GM18502 (cell line): ENCODE results near the gene KRT86.
"Not testable (repeated sequence)": the region's sequence is repeated elsewhere in the genome, so short reads cannot be mapped to it uniquely, and the experiment has no call there.

ENCODE experiments used
- ATAC-seq: cut with Tn5 transposase; IDR thresholded peaks from one replicate; pipeline ENCODE4 v1.9.1; 2021; ENCODE audit warnings: mild to moderate bottlenecking; ENCODE audit not compliant: unreplicated experiment, poor library complexity

Gene KRT86

GRCh38 chr12:52250048-52250990, 24.1 kb upstream of the KRT86 start:
- ATAC-seq: no peak

GRCh38 chr12:52251367-52252051, 22.9 kb upstream of the KRT86 start:
- ATAC-seq: no peak

DNA sequence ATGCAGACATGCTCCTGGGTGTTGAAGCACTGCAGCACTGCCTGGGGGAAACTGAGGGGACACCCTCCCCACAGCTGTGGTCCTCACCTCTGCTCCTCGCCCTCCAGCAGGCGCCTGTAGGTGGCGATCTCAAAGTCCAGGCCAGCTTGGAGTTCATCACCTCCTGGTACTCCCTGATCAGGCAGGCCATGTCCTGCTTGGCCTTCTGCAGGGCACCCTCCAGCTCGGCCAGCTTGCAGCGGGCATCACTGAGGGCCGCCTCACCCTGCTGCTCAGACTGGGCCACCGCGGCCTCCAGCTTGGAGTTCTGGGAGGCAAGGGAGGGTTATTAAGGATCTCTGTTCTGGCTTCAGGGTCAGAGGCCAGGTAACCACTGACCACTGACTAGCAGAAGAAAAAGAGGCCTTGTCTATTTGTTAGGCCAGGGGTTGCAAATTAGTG, 22.2 kb upstream of the KRT86 start:
- not testable (repeated sequence) for ATAC-seq

DNA sequence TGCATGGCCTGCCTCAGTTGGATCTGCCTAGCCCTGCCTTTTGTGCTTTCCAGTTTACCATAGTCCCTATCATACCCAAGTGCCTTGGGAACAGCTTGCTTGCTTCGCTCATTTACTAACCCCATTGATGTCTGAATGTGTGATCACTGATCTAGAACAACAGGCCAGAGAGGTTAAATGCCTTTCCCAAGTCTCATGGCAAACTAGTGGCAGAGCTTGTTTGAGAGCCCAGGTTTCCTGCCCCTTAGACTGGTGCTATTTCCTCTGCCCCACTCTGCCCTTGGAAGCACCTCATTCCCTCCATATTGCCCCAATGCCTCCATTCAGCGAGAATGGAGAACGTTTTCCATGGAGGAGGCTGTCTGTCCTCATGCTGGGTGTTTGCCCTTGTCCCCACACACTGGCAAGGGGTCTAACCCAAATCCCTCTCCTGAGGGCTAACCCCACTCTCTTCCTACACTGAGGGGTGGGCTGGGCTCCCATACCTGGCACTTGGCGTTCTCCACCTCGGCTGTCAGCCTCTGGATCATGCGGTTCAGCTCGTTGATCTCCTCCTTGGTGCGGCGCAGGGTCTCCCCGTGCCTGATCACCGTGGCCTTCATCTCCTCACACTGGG, 21.6 kb upstream of the KRT86 start:
- ATAC-seq: no peak

DNA sequence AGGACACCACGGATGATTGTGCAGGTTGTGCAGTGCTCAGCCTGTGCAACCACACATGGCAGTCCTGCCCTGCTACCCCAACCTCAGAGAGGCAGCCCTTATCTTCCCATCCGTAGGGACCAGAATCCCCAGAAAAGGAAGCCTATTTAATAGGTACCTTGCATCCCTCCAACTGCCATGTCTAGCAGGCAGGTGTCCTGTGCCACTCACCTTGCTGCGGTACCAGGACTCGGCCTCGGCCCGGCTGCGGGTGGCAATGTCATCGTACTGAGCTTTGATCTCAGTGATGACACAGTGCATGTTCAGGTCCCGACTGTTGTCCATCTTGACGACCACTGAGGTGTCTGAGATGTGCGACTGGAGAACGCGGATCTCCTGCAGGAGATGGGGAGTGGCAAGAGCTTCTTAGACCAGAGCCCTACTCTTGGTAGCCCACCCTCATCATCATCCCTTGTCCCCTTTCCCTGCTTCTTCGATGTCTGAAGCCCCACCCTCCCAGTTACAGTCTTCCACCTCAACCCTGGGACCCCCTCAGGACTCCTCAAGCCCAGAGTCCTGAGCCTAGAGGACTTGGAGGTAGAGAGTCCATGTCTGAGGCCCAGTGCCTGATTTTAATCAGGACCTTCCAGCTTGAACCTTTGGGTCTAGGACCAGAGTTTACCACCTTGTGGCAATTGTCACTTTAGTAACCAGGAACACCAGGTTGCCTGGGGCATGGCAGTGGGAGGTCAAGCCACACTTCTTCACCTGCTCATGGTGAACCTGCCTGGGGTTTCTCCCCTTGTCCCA, 20.9 kb upstream of the KRT86 start:
- no peak for ATAC-seq

GRCh38 chr12:52254180-52254964, 20.1 kb upstream of the KRT86 start:
- no peak for ATAC-seq

- no peak for ATAC-seq
Observed at GRCh38 chr12:52254965-52255751, 19.3 kb upstream of the KRT86 start.

DNA sequence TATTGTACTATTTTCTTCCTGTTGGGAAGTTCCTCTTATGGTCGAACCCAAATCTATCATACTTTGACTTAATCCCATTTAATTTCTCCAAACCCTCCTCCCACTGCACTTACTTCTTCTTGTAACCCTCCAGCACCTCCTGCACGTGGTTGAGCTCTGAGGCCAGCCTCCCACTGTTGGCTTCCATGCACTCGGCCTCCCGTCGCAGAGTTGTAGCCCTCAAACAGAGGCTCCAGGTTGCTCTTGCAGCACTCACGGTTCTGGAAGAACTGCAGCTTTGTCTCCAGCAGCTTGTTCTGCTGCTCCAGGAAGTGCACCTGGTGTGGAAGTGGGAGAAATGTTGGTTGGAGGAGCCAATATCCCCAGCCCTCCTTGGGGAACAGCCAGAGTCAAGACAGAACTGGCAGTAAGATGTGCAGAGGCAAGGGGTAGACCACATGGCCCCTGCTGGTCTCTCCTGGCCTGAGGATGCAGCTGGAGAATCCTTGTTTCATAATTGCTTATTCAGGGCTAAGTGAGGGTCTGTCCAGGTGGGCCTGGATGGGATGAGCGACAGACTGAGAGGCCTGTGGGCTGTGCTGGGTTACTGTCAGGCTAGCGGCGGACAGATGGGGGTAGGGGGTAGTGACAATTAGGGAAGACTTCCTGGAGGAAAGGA, 18.4 kb upstream of the KRT86 start:
- ATAC-seq: no peak

DNA sequence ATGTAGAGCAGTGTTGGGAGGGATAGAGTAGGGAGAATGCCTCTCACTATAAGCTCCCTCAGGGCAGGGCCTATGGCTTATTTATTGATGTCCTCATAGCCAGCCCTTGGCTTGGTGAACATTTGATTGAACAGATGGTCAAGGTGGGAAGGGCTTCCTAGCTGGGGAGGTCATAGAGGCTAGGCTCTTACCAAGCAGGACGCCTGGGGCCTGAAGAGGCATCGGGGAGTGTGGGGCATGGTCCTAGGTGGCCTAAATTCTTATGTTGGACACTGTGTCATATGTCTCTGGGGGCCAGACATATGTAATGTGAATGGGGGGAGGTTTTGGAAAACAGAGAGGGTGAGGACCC, 17.9 kb upstream of the KRT86 start:
- no peak for ATAC-seq

DNA sequence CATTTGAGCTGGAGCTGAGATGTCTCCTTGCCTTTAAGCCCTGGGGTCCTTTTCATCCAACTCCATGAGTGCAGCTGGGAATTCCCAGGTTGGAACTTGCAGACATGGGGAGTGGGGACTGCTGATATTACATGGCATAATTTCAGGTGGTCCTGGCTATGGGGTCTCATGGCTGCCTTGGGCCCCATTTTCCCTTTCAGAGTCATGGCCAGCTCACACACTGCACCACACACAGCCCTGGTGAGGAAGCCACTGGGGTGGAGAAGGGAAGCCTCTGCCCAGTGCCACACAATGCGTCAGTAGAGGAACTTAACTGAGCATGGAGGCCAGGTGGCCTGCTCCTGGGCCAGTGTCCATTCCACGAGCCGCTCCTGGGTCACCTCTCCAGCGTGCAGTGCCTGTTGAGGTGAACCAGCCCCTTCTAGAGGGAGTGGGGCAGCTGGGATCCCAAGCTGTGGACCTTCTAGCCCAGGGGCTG, 17.3 kb upstream of the KRT86 start:
- ATAC-seq: no peak

DNA sequence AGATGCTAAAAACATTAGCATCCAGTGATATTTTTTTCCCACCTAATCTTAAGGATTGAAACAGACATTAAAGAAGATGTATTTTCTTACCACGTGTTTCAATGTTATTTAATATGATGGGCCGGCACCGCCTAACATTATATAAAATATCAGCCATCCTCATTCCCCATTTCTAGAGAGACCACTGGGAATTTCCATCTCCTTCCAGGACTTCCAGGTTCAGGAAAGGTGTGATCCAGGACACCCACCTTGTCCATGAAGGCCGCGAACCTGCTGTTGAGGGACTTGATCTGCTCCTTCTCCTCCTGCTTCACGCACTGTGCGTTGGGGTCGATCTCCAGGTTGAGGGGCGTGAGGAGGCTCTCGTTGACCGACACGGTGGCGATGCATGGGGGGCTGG, 16.5 kb upstream of the KRT86 start:
- not testable (repeated sequence) for ATAC-seq

DNA sequence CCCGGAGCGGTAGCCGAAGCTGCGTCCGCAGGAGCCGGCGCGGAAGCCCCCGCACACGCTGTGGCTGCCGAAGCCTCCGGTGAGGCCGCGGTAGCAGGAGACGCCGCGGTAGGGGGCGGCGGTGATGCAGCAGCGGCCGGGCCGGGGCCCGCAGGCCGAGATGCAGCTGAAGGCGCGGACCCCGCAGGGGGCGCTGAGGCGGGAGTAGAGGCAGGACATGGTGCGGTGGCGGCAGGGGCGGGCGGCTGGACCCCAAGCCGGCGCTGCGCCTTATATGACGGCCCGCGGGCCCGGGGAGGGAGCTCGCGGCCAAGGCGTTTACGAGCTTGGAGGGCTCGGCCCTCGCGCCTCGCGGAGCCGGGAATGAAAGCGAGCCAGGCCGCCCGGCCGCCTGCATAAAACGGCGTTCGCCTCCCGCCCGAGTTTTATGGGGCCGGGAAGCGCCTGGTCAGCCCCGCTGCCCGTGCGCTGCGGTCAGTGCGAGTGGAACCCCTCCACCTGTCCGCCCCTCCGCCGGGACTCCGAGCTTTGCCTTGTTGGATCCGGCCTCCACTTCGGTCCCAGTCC, 16.0 kb upstream of the KRT86 start:
- no peak for ATAC-seq

GRCh38 chr12:52259657-52260243, 14.7 kb upstream of the KRT86 start:
- ATAC-seq: no peak

DNA sequence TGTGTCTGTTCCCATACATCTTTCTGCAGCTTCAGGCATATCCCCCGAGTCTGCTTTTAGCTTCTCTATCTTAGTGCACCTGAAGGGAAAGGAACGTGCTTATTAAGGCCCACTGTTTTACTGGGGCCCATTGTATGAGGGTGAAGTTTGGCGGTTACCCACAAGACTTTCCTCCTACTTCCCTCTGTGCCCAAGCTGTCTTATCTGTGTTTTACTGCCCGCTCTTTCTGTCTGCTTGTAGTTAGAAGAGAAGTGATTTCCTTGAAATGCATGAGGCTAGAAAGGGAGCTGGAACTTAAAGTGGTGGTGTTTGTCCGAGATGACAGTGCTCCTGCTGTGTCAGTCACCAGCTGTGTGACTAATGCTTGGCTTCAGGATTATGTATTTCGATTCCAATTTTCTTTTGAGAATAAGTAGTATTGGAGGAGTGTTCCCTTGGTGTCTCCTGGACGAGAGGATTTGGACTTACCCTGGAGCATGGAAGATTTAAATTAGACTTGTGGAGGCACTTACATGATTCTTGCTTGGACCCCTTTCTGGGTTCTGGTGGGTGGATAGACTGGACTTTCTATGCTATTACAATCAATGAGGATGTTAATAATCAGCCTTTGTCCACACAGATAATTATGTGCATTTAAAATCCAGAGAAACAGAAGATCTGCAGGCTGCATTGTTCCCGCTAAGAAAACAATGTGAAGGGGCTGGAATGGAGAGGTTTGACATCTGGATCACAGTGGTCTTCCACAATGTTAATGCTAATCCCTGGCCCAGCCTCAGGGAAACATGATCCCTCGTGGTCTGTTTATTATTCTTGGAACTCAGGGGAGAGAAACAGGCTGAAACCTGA, 13.9 kb upstream of the KRT86 start:
- no peak for ATAC-seq

- no peak for ATAC-seq
Observed at GRCh38 chr12:52261208-52261484, 13.3 kb upstream of the KRT86 start.

GRCh38 chr12:52262286-52262685, 12.2 kb upstream of the KRT86 start:
- no peak for ATAC-seq
